Measurements from ENCODE around the gene CELA2B. TPM values are rescaled to one million over a fixed set of nuclear protein-coding genes. Genes with fewer than 3 reads are reported as not detected.
A peak's percentile ranks its signal among the peaks of the same experiment; 100 is the strongest.
"Not testable (repeated sequence)": the region's sequence is repeated elsewhere in the genome, so short reads cannot be mapped to it uniquely, and the experiment has no call there.

CELA2B gene
- total and polyA plus RNA-seq, 7 donors, result 0.36 TPM; not detected in 6

- DNase-seq (no peak), ATAC-seq (peak; percentile 26 to 64 (median 35))
- H3K4me1 ChIP-seq, result no peaks in the 10 kb centered on the region
- WGBS, 3 donors, result 31 to 49% (median 48%) methylated on average over 13 of the region's 13 CpGs
- peaks cover 0 to 38% of the 10 kb centered on the region in 2 donors for H3K36me3 ChIP-seq (ENCODE audit: insufficient read depth in 1 of 2, low read depth in 1 of 2)
- no peak overlapping the region for H3K4me3 ChIP-seq
- intact Hi-C loops (cut with DNase I), result no loop called here
- no peak for TF ChIP-seq CTCF (IDR thresholded peaks at IDR 0.05)
- no peaks in the 10 kb centered on the region for H3K27me3 ChIP-seq (ENCODE audit: insufficient read depth in 3 of 3, low read length in 2 of 3)
- no peaks in the 10 kb centered on the region for H3K9me3 ChIP-seq
- H3K27ac ChIP-seq, result no peak overlapping the region
Measured at GRCh38 chr1:15489052-15489736, 13.3 kb downstream of the CELA2B start.

GRCh38 chr1:15491010-15491409 lies 15.1 kb downstream of the CELA2B start:
- H3K4me1 ChIP-seq; DNase-seq; H3K4me3 ChIP-seq; intact Hi-C loops (cut with DNase I); H3K9me3 ChIP-seq; H3K27ac ChIP-seq; H3K27me3 ChIP-seq (ENCODE audit: insufficient read depth in 3 of 3, low read length in 2 of 3); ATAC-seq: not testable (repeated sequence)
- 92 to 95% (median 94%) methylated on average over 4 of the region's 4 CpGs for WGBS, 3 donors
- peaks cover 0 to 57% of the 10 kb centered on the region in 2 donors for H3K36me3 ChIP-seq (ENCODE audit: insufficient read depth in 1 of 2, low read depth in 1 of 2)

- DNase-seq (no peak), ATAC-seq (no peak)
- H3K4me3 ChIP-seq, result no peak overlapping the region
- peaks cover 0 to 67% of the 10 kb centered on the region in 2 donors for H3K36me3 ChIP-seq (ENCODE audit: insufficient read depth in 1 of 2, low read depth in 1 of 2)
- no peak for TF ChIP-seq CTCF (IDR thresholded peaks at IDR 0.05)
- no peak overlapping the region for H3K27ac ChIP-seq
- intact Hi-C loops (cut with DNase I), result no loop called here
- no peaks in the 10 kb centered on the region for H3K4me1 ChIP-seq
- no peaks in the 10 kb centered on the region for H3K9me3 ChIP-seq
- no peaks in the 10 kb centered on the region for H3K27me3 ChIP-seq (ENCODE audit: insufficient read depth in 3 of 3, low read length in 2 of 3)
- WGBS, 3 donors, result 84 to 94% (median 85%) methylated on average over 5 of the region's 5 CpGs
Measured at GRCh38 chr1:15492596-15492995, 16.7 kb downstream of the CELA2B start.

GRCh38 chr1:15493869-15494390 lies 18.0 kb downstream of the CELA2B start:
- DNase-seq (no peak), ATAC-seq (no peak)
- TF ChIP-seq CTCF (IDR thresholded peaks at IDR 0.05), result no peak
- intact Hi-C loops (cut with DNase I), result no loop called here
- Histone ChIP-seq H3K27ac (no peak overlapping the region), H3K9me3 (no peaks in the 10 kb centered on the region), H3K4me3 (no peak overlapping the region), H3K4me1 (no peaks in the 10 kb centered on the region), H3K36me3 (ENCODE audit: insufficient read depth in 1 of 2, low read depth in 1 of 2) (peaks cover 0 to 70% of the 10 kb centered on the region in 2 donors), H3K27me3 (ENCODE audit: insufficient read depth in 3 of 3, low read length in 2 of 3) (no peaks in the 10 kb centered on the region)
- 89 to 99% (median 95%) methylated on average over 9 of the region's 9 CpGs for WGBS, 3 donors

- H3K27ac ChIP-seq, result no peak overlapping the region
- H3K9me3 ChIP-seq, result no peaks in the 10 kb centered on the region
- no peaks in the 10 kb centered on the region for H3K4me1 ChIP-seq
- H3K27me3 ChIP-seq (ENCODE audit: insufficient read depth in 3 of 3, low read length in 2 of 3), result no peaks in the 10 kb centered on the region
- ATAC-seq (no peak), DNase-seq (no peak)
- intact Hi-C loops (cut with DNase I), result loop anchor here in 1 of 2 donors (10.0 kb wide), 1 partner anchor 176 kb away; no protein-coding TSS in a partner anchor
- no peak overlapping the region for H3K4me3 ChIP-seq
- no peak for TF ChIP-seq CTCF (IDR thresholded peaks at IDR 0.05)
- 81 to 91% (median 85%) methylated on average over 19 of the region's 19 CpGs for WGBS, 3 donors
- peaks cover 0 to 60% of the 10 kb centered on the region in 2 donors for H3K36me3 ChIP-seq (ENCODE audit: insufficient read depth in 1 of 2, low read depth in 1 of 2)
Measured at GRCh38 chr1:15500184-15501178, 24.6 kb downstream of the CELA2B start.
